ENCODE measurements around the gene RFC1.
"Not testable (repeated sequence)": the region's sequence is repeated elsewhere in the genome, so short reads cannot be mapped to it uniquely, and the experiment has no call there.

The RFC1 gene

GRCh38 chr4:39354254-39354552 lies 12.0 kb downstream of the RFC1 start:
- DNase-seq (ENCODE audit: low read depth) = no peak

GRCh38 chr4:39353478-39354253 lies 12.5 kb downstream of the RFC1 start:
- no peak for DNase-seq (ENCODE audit: low read depth)

DNA sequence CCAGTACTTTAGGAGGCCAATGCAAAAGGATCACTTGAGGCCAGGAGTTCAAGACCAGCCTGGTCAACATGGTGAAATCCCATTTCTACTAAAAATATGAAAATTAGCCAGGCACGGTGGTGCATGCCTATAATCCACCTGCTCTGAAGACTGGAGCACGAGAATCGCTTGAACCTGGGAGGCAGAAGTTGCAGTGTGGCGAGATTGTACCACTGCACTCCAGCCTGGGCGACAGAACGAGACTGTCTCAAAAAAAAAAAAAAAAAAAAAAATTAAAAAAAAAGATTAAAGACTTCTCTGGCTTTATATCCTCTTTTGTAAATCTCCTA lies 13.0 kb downstream of the RFC1 start:
- not testable (repeated sequence) for DNase-seq (ENCODE audit: low read depth)

DNA sequence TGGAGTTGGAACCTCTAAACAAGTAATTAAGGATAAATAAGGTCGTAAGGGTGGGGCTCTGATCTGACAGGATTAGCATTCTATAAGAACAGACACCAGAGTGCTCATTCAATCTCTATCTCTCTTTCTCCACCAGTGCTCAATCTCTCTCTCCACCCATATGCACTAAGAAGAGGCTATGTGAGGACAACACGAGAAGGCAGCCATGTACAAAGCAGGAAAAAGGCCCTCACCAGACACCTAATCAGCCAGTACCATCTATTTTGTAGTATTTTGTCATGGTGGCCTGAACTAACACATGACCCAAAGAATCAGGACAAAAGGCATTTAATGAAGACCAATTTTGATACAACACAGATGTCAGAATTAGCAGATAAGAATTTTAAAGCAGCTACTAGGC lies 16.8 kb downstream of the RFC1 start:
- no peak for DNase-seq (ENCODE audit: low read depth)

DNA sequence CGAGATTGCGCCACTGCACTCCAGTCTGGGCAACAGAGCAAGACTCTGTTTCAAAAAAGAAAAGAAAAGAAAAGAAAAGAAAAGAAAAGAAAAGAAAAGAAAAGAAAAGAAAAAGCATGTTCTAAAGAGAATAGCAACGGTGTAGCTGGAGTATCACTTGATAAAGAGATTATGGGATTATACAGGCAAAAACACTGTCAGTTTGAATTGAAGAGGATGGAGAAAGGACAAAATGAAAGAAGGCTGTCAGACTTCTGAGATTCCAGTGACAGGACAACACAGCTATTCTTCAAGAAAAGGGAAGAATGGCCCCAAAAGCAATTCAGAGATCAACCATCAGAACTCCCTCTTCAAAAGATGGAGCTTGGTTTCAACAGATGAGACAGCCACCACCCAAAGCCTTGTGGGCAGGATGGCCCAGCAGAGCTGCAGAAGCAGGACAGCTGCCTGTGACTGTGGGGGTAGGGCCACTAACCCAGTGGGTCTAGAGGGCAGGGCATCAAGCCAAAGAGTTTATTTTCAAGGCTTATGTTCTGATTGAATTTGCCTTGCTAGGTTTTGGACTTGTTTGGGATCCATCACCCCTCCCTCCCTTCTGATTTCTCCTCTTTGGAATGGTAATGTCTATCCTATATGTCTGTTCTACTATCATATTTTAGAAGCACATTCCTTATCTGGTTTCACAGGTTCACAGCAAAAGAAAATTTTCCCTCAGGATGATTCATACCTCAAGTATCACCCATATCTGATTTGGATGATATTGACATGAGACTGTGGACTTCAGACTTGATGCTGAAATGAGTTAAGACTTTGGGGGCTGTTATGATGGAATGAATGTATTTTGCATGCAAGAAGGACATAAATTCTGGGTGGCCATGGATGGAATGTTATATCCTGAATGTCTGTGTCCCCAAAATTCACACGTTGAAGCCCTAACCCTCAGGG lies 17.5 kb downstream of the RFC1 start:
- no peak for DNase-seq (ENCODE audit: low read depth)

DNA sequence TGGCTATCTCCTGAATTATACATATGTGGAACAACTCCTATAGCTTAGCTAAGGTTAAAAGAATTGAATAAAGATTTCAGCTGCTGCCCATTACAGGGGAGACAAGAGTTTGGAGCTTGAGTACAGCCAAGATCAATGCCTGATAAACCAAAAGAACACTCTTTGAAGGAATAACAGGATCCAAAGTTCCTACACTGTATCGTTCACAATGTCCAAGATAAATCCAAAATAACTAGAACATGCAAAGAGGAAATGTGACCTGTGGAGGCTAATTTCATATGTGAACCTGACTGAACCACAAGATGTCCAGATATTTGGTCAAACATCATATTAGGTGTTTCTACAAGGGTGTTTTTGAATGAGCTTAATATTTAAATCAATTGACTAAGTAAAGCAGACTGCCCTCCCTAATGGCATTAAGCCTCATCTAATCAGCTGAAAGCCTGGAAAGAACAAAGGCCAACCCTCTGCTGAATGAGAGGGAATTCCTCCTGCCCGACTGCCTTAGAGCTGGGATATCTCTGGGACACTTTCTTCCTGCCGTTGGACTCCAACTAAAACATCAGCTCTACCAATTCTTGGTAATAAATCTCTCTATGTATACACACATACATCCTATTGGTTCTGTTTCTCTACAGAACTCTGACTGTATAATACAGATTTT lies 19.2 kb downstream of the RFC1 start:
- DNase-seq (ENCODE audit: low read depth) = no peak

- no peak for DNase-seq (ENCODE audit: low read depth)
These were observed 23.4 kb downstream of the RFC1 start for GRCh38 chr4:39342731-39343130.

GRCh38 chr4:39341075-39341725 lies 25.0 kb downstream of the RFC1 start:
- DNase-seq (ENCODE audit: low read depth) = no peak

DNA sequence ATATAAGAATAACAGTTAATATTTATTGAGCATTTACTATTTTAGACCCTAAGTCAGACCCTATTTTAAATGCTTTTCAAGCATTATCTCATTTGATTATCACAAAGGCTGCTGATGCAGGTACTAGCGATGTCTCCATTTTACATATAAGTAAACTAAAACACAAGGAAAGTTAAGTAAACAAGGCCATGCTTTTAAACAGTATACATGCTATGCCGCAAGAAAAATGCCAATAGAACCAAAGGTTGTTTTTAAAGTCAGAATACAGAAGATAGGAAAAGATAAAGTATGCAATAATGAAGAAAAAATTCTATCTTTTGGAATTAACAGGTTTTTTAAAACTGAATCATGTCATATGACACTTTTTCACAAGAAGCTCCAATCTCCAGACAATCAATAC lies 26.2 kb downstream of the RFC1 start:
- DNase-seq (ENCODE audit: low read depth) = no peak

GRCh38 chr4:39337841-39338240 lies 28.3 kb downstream of the RFC1 start:
- no peak for DNase-seq (ENCODE audit: low read depth)

GRCh38 chr4:39335566-39335965 lies 30.6 kb downstream of the RFC1 start:
- DNase-seq (ENCODE audit: low read depth) = no peak

GRCh38 chr4:39331191-39331590 lies 35.0 kb downstream of the RFC1 start:
- DNase-seq (ENCODE audit: low read depth) = no peak

- DNase-seq (ENCODE audit: low read depth) = no peak
These were observed 35.8 kb downstream of the RFC1 start for GRCh38 chr4:39330353-39330752.

GRCh38 chr4:39326468-39326977 lies 39.6 kb downstream of the RFC1 start:
- no peak for DNase-seq (ENCODE audit: low read depth)

- DNase-seq (ENCODE audit: low read depth) = no peak
These were observed 41.1 kb downstream of the RFC1 start for GRCh38 chr4:39324897-39325613.

DNA sequence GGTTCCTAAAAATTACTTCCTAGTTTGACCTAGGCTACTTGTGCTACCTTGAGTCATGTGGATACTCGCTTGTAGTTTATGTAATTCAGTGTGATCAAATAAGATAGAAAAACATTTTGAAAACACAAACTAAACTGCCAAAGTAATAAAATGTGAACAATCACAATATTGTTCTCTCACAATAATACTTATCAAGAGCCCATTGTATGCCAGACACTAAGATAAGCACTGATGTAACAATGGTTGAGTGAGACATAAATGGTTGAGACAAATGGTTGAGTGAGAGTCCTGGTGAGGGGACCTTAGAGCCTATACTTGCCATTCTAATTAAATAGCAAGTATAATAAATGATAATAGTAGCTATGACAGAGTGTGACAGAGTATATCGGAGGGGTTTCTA lies 41.7 kb downstream of the RFC1 start:
- no peak for DNase-seq (ENCODE audit: low read depth)

GRCh38 chr4:39323821-39324220 lies 42.3 kb downstream of the RFC1 start:
- DNase-seq (ENCODE audit: low read depth) = no peak

- no peak for DNase-seq (ENCODE audit: low read depth)
These were observed 45.6 kb downstream of the RFC1 start for GRCh38 chr4:39320381-39321115.

DNA sequence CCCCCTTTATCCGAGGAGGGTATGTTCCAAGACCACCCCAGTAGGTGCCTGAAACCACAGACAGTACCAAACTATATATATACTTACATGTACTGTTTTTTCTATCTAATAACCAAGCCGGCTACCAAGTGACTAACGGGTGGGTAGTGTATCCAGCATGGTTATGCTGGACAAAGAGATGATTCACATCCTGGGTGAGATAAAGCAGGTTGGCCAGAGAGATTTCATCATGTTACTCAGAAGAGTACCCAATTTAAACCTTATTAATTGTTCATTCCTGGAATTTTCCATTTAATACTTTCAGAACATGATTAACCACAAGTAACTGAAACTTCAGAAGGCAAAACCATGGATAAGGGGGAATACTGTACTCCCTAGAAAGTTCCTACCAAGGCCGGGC lies 46.5 kb downstream of the RFC1 start:
- no peak for DNase-seq (ENCODE audit: low read depth)

GRCh38 chr4:39312816-39313215 lies 53.3 kb downstream of the RFC1 start:
- no peak for DNase-seq (ENCODE audit: low read depth)

GRCh38 chr4:39308611-39309010 lies 57.6 kb downstream of the RFC1 start:
- no peak for DNase-seq (ENCODE audit: low read depth)

All from stimulated activated CD8-positive, alpha-beta memory T cell treated with anti-CD3 and anti-CD28 coated beads, Interleukin-15, amount 100 ng/mL, for 24 hours (primary cell).